HG03442 (cell line): ENCODE results near the gene STK32B.

Experiments
- ATAC-seq: cut with Tn5 transposase; IDR thresholded peaks from one replicate; pipeline ENCODE4 v1.9.1; 2021; ENCODE audit warnings: mild to moderate bottlenecking, moderate library complexity; ENCODE audit not compliant: unreplicated experiment

The STK32B gene

GRCh38 chr4:5337731-5338130 is 286.5 kb downstream of the STK32B start:
- no peak for ATAC-seq

- ATAC-seq: no peak
These were observed 287.3 kb downstream of the STK32B start for GRCh38 chr4:5338531-5338930.

DNA sequence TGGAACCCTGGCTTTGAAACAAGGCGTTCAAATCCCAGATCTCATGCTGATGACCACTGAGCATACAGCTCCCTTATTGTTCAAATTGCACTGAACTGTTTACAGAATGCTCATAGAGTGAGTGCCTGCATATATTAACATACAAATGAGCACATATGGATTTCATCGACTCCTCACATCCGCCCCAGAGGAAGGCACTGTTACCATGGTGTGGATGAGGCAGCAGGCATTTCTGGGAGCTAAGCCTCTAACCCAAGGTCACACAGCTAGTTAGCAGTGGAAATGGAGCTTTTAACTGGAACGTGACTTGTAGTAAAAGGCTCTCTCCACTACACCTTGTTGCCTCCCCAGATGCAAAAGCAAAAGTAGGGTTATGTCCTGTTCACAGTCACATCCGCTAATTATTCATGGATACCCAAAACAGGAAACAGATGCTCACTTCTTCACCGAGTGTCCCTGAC is 289.7 kb downstream of the STK32B start:
- no peak for ATAC-seq

DNA sequence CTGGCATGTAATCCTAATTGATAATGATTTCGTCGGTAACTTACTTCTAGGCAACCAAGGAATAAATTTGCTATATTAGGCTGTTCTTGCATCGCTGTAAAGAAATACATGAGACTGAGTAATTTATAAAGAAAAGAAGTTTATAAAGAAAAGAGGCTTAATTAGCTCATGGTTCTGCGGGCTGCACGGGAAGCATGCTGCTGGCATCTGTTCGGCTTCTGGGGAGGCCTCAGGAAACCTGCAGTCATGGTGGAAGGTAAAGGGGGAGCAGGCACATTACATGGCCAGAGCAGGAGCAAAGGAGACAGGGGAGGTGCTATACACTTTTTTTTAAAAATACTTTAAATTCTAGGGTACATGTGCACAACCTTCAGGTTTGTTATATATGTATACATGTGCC is 290.2 kb downstream of the STK32B start:
- ATAC-seq: no peak

DNA sequence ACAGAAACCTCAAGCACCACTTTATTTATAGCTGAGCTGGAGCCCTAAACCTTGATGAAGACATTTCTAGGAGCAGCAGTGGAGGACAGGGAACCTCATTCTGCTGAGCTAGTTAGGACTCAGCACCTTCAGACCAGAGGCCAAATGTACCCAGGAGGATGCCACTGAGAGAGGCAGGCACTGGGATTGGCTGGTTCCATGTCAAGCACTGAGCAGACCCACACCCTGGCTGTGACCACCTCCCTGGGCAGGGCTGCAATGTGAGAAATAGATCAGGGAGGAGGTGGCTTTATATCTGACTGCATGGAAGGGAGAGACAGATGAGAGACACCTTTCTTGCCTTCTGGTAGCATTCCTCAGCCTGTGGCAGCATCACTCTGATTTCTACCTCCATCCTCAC is 304.6 kb downstream of the STK32B start:
- no peak for ATAC-seq

GRCh38 chr4:5357870-5358269 is 306.6 kb downstream of the STK32B start:
- no peak for ATAC-seq

DNA sequence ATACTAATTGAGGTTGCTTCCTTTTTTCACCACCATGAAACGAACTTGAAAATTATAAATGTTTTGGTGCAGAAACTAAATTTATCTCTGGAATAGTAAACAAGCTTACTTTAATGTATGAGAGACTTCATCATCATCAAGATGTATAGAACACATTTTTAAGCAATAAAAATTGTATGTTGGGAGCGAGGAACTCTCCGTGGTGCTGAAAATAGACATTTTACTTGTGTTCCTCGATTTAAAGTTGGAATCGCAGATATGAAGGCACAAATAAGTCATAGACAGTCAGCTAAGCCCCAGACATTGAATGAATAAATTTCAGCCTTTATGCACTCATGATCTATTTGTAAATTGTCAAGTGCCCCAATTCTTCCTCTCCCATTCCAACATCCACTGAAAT is 310.7 kb downstream of the STK32B start:
- ATAC-seq: no peak

GRCh38 chr4:5364406-5364805 is 313.1 kb downstream of the STK32B start:
- ATAC-seq: no peak

GRCh38 chr4:5365071-5366008 is 314.1 kb downstream of the STK32B start:
- ATAC-seq: no peak

DNA sequence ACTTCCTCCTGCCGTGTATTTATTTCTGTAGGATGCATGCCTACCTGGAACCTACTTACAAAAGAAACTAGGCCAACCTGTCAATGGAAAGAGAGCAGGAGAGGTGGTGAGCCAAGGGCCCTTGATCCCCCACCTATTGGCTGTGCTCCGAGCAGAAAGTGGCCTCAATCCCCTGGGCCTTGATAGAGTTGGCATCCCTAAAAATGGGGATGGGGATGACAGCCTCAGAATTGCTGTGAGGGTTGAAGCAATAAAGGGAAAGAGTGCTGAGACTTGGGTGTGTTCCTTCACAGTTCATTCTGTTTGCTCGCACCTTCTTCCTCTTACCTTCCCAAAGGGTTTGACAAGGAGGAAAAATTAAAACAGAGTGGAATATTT is 314.7 kb downstream of the STK32B start:
- ATAC-seq: no peak

DNA sequence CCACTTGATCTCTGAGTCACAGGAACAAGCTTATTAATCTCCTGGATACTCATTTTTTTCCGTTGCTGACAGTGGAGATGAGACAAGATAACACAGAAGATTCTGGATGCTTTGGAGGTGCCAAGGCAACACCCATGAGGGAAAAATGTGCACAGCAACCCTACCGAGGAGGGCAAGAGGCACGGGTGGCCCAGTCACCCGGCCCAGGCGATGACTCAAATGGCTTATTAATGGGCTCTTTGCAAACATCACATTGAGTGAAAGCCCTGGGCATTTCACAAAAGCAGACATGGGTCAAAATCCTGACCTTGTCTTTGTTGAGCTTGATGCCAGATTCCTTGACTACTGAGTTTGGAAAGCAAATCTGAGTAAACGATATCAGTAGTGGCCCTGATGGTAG is 315.1 kb downstream of the STK32B start:
- ATAC-seq: no peak

GRCh38 chr4:5368426-5368825 is 317.1 kb downstream of the STK32B start:
- no peak for ATAC-seq

- ATAC-seq: no peak
These were observed 319.0 kb downstream of the STK32B start for GRCh38 chr4:5370286-5370685.

DNA sequence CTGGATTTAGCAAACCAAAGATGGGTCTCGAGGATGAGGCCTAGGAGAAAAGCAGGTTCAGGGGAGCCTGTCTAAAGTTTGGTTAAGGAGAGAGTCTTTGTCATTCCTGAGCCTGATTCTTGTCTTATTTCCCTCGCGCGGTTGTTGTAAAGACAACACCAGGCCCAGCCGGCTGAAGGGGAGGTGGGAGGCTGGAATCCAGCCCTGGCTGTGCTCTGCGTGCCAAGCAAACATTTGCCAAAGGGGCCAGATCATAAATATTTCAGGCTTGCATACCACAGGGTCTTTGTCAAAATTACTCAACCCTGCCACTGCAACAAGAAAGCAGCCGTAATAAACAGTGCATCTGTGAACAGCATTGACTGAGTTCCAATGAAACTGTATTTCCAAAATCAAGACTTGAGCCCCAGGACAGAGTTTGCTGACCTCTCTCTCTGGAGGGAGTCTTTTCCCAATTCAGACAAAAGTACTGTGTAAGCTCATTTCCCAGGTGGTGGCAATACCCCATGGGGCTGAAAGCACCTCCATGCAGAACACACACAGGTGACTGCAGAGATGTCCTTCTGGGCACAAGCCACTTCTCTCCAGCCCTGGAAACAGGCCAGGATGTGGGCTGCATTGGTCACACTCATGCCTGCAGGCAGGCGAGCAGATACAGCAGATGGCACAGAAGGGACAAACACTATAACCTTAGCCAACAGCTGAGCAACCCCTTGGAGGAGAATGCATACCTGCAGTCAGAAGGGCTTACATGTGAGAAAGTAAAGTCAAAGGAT is 320.3 kb downstream of the STK32B start:
- no peak for ATAC-seq

GRCh38 chr4:5372198-5372597 is 320.9 kb downstream of the STK32B start:
- no peak for ATAC-seq

GRCh38 chr4:5373327-5373726 is 322.0 kb downstream of the STK32B start:
- no peak for ATAC-seq

- ATAC-seq: no peak
These were observed 323.3 kb downstream of the STK32B start for GRCh38 chr4:5374592-5374991.

GRCh38 chr4:5374994-5375393 is 323.7 kb downstream of the STK32B start:
- no peak for ATAC-seq

GRCh38 chr4:5376015-5376414 is 324.7 kb downstream of the STK32B start:
- no peak for ATAC-seq

DNA sequence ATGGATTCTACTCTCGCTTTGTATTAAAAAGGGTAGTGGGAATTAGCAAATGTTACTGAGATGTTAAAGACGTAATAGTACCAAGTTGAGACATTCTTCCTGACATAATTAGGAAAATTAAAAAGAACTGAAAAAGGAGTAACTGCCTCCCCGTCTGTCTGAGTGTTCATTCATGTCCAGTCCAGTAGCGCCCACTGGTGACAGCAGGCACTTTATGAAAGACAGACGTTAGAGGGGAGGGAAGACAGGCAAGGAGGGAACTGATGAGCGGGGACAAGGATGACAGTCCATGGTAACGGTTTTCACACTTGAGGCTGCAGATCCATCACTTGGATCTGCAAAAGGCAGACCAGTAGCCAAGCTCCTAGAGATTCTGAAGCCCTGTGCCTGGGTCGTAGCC is 326.7 kb downstream of the STK32B start:
- no peak for ATAC-seq

GRCh38 chr4:5379895-5380294 is 328.6 kb downstream of the STK32B start:
- ATAC-seq: no peak

- ATAC-seq: no peak
These were observed 330.7 kb downstream of the STK32B start for GRCh38 chr4:5381961-5382441.
